SK-N-SH (cell line): ENCODE measurements around the gene MMP24OS. TPM values are rescaled to one million over a fixed set of nuclear protein-coding genes. Genes with fewer than 3 reads are reported as not detected.
"Not testable (repeated sequence)": the region's sequence is repeated elsewhere in the genome, so short reads cannot be mapped to it uniquely, and the experiment has no call there.

Experiments
- CTCF ChIA-PET: fragments of 300-600, 350-600 bp; formaldehyde crosslinking; extraction: SDS; loops from one replicate; lab custom pipeline; 2021; lab: Yijun Ruan, JAX
- POLR2A ChIA-PET: fragments of 350-600 bp; sonication (Branson Sonifier 250); formaldehyde crosslinking; extraction: SDS; loops from one replicate; lab custom pipeline; 2020; ENCODE audit warnings: antibody characterized with exemption, inconsistent platforms; lab: Yijun Ruan, JAX
- DNase-seq: peaks from one replicate; pipeline ENCODE4 v3.0.0; 2012
- H2AFZ ChIP-seq: fragments of 200-600 bp; sonication (generic); 2 replicates; pipeline ENCODE4 v1.8.1; 2016; ENCODE audit warnings: antibody characterized with exemption, mild to moderate bottlenecking, low read depth
- H3F3A ChIP-seq: fragments of 200-600 bp; sonication (generic); replicated peaks from 2 replicates; pipeline ENCODE3; 2016; ENCODE audit warnings: antibody characterized with exemption, mild to moderate bottlenecking; ENCODE audit not compliant: insufficient read depth
- H3K27ac ChIP-seq, 2 experiments: fragments of 200-500 bp in 1 of 2; fragments of 200-600 bp in 1 of 2; sonication (Bioruptor generic) in 1 of 2; sonication (generic), shearing (Covaris generic) in 1 of 2; 2 replicates each; pipeline versions ENCODE4 v1.5.1 to v1.6.1; 2014 to 2016; ENCODE audit warnings: low read depth in 2 of 2, inconsistent platforms in 1 of 2, low read length in 1 of 2, mild to moderate bottlenecking in 1 of 2, mixed read lengths in 1 of 2
- H3K27me3 ChIP-seq: fragments of 200-600 bp; sonication (generic), shearing (Covaris generic); 2 replicates; pipeline ENCODE4 v1.6.1; 2016; ENCODE audit warnings: mixed run types; ENCODE audit not compliant: insufficient read depth
- H3K36me3 ChIP-seq, 2 experiments: fragments of 200-500 bp in 1 of 2; fragments of 200-600 bp in 1 of 2; sonication (Bioruptor generic) in 1 of 2; sonication (generic) in 1 of 2; replicated peaks in 1 of 2; 2 replicates each; pipeline versions ENCODE3 to v1.5.1; 2014 to 2016; ENCODE audit warnings: low read length in 1 of 2, mild to moderate bottlenecking in 1 of 2; ENCODE audit not compliant: insufficient read depth in 2 of 2, control insufficient read depth in 1 of 2
- H3K4me1 ChIP-seq, 2 experiments: fragments of 200-500 bp in 1 of 2; fragments of 200-600 bp in 1 of 2; sonication (Bioruptor generic) in 1 of 2; sonication (generic), shearing (Covaris generic) in 1 of 2; 2 replicates each; pipeline versions ENCODE4 v1.5.1 to v1.6.1; 2014 to 2016; ENCODE audit warnings: low read depth in 1 of 2, low read length in 1 of 2, mixed run types in 1 of 2; ENCODE audit not compliant: insufficient read depth in 2 of 2, control insufficient read depth in 1 of 2
- H3K4me2 ChIP-seq: fragments of 200-600 bp; sonication (generic), shearing (Covaris generic); 2 replicates; pipeline ENCODE4 v1.6.1; 2017; ENCODE audit warnings: mixed run types
- H3K4me3 ChIP-seq, 2 experiments: fragments of 200-500 bp in 1 of 2; fragments of 200-600 bp in 1 of 2; sonication (Bioruptor generic) in 1 of 2; sonication (generic), shearing (Covaris generic) in 1 of 2; 2 replicates each; pipeline versions ENCODE4 v1.5.1 to v1.8.1; 2014 to 2016; ENCODE audit warnings: low read depth in 2 of 2, inconsistent platforms in 1 of 2, low read length in 1 of 2, mild to moderate bottlenecking in 1 of 2, mixed read lengths in 1 of 2, moderate library complexity in 1 of 2
- H3K79me2 ChIP-seq: fragments of 200-600 bp; sonication (generic); 2 replicates; pipeline ENCODE4 v1.8.1; 2017; ENCODE audit warnings: mild to moderate bottlenecking; ENCODE audit not compliant: insufficient read depth
- H3K9ac ChIP-seq: fragments of 200-600 bp; sonication (generic); 2 replicates; pipeline ENCODE4 v1.6.1; 2017; ENCODE audit warnings: mixed run types
- H3K9me2 ChIP-seq: fragments of 200-600 bp; sonication (generic); 2 replicates; pipeline ENCODE4 v1.6.1; 2017; ENCODE audit warnings: mixed run types
- H3K9me3 ChIP-seq: fragments of 200-600 bp; sonication (generic); 2 replicates; pipeline ENCODE4 v1.6.1; 2017; ENCODE audit warnings: mixed run types, mild to moderate bottlenecking, moderate library complexity
- H4K20me1 ChIP-seq: fragments of 200-600 bp; sonication (generic); 2 replicates; pipeline ENCODE4 v1.6.1; 2017; ENCODE audit warnings: mild to moderate bottlenecking, mixed run types; ENCODE audit not compliant: insufficient read depth
- EP300 ChIP-seq, 2 experiments: IDR thresholded peaks; 2 replicates each; pipeline versions ENCODE4 v1.4.0 to v1.6.1; 2012; ENCODE audit warnings: borderline replicate concordance in 1 of 2, low read depth in 1 of 2, low read length in 1 of 2
- FOSL2 ChIP-seq: IDR thresholded peaks from 2 replicates; pipeline ENCODE4 v1.4.0; 2012; ENCODE audit warnings: low read depth, mild to moderate bottlenecking, moderate library complexity, borderline replicate concordance
- FOXJ3 ChIP-seq: sonication (generic); formaldehyde crosslinking; IDR thresholded peaks from 2 replicates; pipeline ENCODE4 v1.5.1; 2020; ENCODE audit warnings: mild to moderate bottlenecking, missing genetic modification reagents
- FOXM1 ChIP-seq: IDR thresholded peaks from 2 replicates; pipeline ENCODE4 v1.4.0; 2012; ENCODE audit warnings: low read depth, mild to moderate bottlenecking
- JUND ChIP-seq: IDR thresholded peaks from 2 replicates; pipeline ENCODE4 v1.4.0; 2012
- MAX ChIP-seq: IDR thresholded peaks from 2 replicates; pipeline ENCODE4 v1.4.0; 2012; ENCODE audit warnings: low read depth
- NFIC ChIP-seq: IDR thresholded peaks from 2 replicates; pipeline ENCODE4 v1.4.0; 2012; ENCODE audit warnings: borderline replicate concordance
- POLR2AphosphoS5 ChIP-seq: IDR thresholded peaks from 2 replicates; pipeline ENCODE4 v1.6.1; 2012; ENCODE audit warnings: low read depth, low read length
- REST ChIP-seq: IDR thresholded peaks from 2 replicates; pipeline ENCODE4 v1.6.1; 2012; ENCODE audit warnings: mild to moderate bottlenecking, low read depth, low read length, moderate library complexity
- TCF12 ChIP-seq: IDR thresholded peaks from 2 replicates; pipeline ENCODE4 v1.4.0; 2012
- TEAD4 ChIP-seq: IDR thresholded peaks from 2 replicates; pipeline ENCODE4 v1.4.0; 2012; ENCODE audit warnings: mild to moderate bottlenecking, borderline replicate concordance; ENCODE audit not compliant: insufficient read depth
- WGBS: methylation state at CpG from one replicate; pipeline ENCODE4 v1.1.6; 2017; ENCODE audit warnings: low lambda C conversion rate; 5-methylcytosine and 5-hydroxymethylcytosine counted together
- polyA plus RNA-seq, 3 experiments: library from polyadenylated mRNA; depleted of rRNA; stranded (reverse); fragments of >200 nt; gene quantifications; 2 replicates each; pipeline ENCODE4 v1.2.3, GENCODE V29; 2012
- TF ChIP-seq, protein P1 (sequence below): fragments of 150-350 bp; IDR thresholded peaks from 2 replicates; pipeline ENCODE4 v1.6.1; 2016; ENCODE audit warnings: mild to moderate bottlenecking, low read depth, low read length
- TF ChIP-seq, protein P2 (sequence below): IDR thresholded peaks from 2 replicates; pipeline ENCODE4; 2012
- TF ChIP-seq, protein P3 (sequence below): IDR thresholded peaks from 2 replicates; pipeline ENCODE4 v1.4.0; 2012; ENCODE audit warnings: low read depth, borderline replicate concordance

MMP24OS gene
- polyA plus RNA-seq, 1 of the 3 experiments (the other 2 are of a cell fraction), result 53.1 TPM

GRCh38 chr20:35263532-35264341 is 14.2 kb downstream of the MMP24OS start (continued):
- TF ChIP-seq, protein P1, sequence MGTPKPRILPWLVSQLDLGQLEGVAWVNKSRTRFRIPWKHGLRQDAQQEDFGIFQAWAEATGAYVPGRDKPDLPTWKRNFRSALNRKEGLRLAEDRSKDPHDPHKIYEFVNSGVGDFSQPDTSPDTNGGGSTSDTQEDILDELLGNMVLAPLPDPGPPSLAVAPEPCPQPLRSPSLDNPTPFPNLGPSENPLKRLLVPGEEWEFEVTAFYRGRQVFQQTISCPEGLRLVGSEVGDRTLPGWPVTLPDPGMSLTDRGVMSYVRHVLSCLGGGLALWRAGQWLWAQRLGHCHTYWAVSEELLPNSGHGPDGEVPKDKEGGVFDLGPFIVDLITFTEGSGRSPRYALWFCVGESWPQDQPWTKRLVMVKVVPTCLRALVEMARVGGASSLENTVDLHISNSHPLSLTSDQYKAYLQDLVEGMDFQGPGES, result no peak
- TF ChIP-seq JUND, result no peak
- TF ChIP-seq FOXJ3, result no peak

- H4K20me1 ChIP-seq, DNase-seq, H3K27me3 ChIP-seq, POLR2A ChIA-PET, H2AFZ ChIP-seq, H3F3A ChIP-seq, H3K36me3 ChIP-seq, H3K9me2 ChIP-seq, H3K79me2 ChIP-seq, H3K9me3 ChIP-seq, H3K4me3 ChIP-seq, CTCF ChIA-PET: not testable (repeated sequence)
- Histone ChIP-seq H3K9ac (peak overlapping the region; percentile 27), H3K27ac (peak overlapping the region; percentile 43 to 85), H3K4me1 (peaks cover 11 to 14% of the 10 kb centered on the region in 2 experiments; a peak in 2 of 4 replicates), H3K4me2 (peak overlapping the region; percentile 62)
- WGBS, result 28% methylated on average over 5 of the region's 8 CpGs
- TF ChIP-seq REST, result 0 out of 2 replicates have a peak, but pooled peaks have one; percentile 23
- 0 out of 2 replicates have a peak, but pooled peaks have one; percentile 10 for TF ChIP-seq FOXM1
- TF ChIP-seq TEAD4, result peak; percentile 90; the same call in 1 of the 2 replicates
- peak; percentile 63; the same call in 1 of the 2 replicates for TF ChIP-seq FOSL2
- TF ChIP-seq, protein P2, sequence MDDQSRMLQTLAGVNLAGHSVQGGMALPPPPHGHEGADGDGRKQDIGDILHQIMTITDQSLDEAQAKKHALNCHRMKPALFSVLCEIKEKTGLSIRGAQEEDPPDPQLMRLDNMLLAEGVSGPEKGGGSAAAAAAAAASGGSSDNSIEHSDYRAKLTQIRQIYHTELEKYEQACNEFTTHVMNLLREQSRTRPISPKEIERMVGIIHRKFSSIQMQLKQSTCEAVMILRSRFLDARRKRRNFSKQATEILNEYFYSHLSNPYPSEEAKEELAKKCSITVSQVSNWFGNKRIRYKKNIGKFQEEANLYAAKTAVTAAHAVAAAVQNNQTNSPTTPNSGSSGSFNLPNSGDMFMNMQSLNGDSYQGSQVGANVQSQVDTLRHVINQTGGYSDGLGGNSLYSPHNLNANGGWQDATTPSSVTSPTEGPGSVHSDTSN, result peak; percentile 88
- TF ChIP-seq, protein P3, sequence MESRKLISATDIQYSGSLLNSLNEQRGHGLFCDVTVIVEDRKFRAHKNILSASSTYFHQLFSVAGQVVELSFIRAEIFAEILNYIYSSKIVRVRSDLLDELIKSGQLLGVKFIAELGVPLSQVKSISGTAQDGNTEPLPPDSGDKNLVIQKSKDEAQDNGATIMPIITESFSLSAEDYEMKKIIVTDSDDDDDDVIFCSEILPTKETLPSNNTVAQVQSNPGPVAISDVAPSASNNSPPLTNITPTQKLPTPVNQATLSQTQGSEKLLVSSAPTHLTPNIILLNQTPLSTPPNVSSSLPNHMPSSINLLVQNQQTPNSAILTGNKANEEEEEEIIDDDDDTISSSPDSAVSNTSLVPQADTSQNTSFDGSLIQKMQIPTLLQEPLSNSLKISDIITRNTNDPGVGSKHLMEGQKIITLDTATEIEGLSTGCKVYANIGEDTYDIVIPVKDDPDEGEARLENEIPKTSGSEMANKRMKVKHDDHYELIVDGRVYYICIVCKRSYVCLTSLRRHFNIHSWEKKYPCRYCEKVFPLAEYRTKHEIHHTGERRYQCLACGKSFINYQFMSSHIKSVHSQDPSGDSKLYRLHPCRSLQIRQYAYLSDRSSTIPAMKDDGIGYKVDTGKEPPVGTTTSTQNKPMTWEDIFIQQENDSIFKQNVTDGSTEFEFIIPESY, result 0 out of 2 replicates have a peak, but pooled peaks have one; percentile 22
- peak; percentile 95 for TF ChIP-seq TCF12
- TF ChIP-seq NFIC, result peak; percentile 91
- peak; percentile 67; the same call in 1 of the 2 replicates for TF ChIP-seq POLR2AphosphoS5
- TF ChIP-seq MAX, result peak; percentile 54; the same call in 1 of the 2 replicates
- TF ChIP-seq EP300 (IDR thresholded peaks at IDR 0.05; ENCODE audit: borderline replicate concordance in 1 of 2, low read depth in 1 of 2, low read length in 1 of 2), result peak in 1 of 2 experiments; percentile 81; a peak in 2 of 4 replicates
These were observed 15.0 kb downstream of the MMP24OS start for GRCh38 chr20:35262731-35263531.

DNA sequence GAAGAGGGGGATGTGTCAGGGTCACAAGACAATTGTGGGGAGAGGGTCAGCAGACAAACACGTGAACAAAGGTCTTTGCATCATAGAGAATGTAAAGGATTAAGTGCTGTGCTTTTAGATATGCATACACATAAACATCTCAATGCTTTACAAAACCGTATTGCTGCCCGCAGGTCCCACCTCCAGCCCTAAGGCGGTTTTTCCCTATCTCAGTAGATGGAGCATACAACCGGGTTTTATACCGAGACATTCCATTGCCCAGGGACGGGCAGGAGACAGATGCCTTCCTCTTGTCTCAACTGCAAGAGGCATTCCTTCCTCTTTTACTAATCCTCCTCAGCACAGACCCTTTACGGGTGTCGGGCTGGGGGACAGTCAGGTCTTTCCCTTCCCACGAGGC is 15.6 kb downstream of the MMP24OS start:
- H3K79me2 ChIP-seq, H2AFZ ChIP-seq, H3K9ac ChIP-seq, H3K4me3 ChIP-seq, H4K20me1 ChIP-seq, H3K9me2 ChIP-seq, H3K4me2 ChIP-seq, H3K9me3 ChIP-seq, H3K27me3 ChIP-seq, CTCF ChIA-PET, H3K27ac ChIP-seq, DNase-seq, H3K36me3 ChIP-seq: not testable (repeated sequence)
- Histone ChIP-seq H3F3A (peaks cover 14% of the 10 kb centered on the region), H3K4me1 (peaks cover 15 to 20% of the 10 kb centered on the region in 2 experiments; a peak in 2 of 4 replicates)
- POLR2A ChIA-PET, result interaction anchor here (0.9 kb wide), 1 partner anchor 15 kb away, joined by 3 read pairs; no protein-coding TSS in a partner anchor
- WGBS, result 73% methylated on average over 7 of the region's 10 CpGs
